ENCODE results near the gene GLCE.

Gene GLCE

GRCh38 chr15:69316291-69316690 lies 155.9 kb downstream of the GLCE start:
- no peak for FAIRE-seq

DNA sequence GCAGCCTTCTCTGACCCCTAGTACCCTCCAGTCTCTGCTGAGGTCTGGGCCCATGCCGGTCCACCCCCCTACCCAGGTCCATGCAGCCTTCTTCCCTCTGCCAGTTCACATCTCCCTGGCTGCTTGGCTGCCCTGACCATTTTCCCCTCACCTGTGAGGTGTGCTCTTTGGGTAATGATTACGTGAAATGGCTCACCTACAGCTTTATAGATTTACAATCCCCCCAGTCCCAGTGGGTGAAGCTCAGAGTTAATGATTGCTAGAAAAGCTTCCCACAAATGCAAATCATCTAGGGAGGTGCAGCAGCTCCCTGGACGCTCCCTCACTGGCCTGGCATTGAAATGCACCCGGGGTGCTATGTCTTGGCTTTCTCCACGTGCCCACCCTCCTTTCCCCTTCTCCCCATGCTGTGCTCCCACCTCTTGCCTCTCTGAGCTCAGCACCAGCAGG lies 157.0 kb downstream of the GLCE start:
- FAIRE-seq (no peak), DNase-seq (ENCODE audit: insufficient read length, low spot score) (no peak)
- no peak for TF ChIP-seq POLR2AphosphoS5 (IDR thresholded peaks at IDR 0.05; ENCODE audit: low read depth, low read length)
- no peak for TF ChIP-seq POU2F2 (IDR thresholded peaks at IDR 0.05; ENCODE audit: low read depth, low read length)
- no peak for TF ChIP-seq PAX5 (IDR thresholded peaks at IDR 0.05; ENCODE audit: insufficient read depth, low read length, severe bottlenecking)
- no peak for TF ChIP-seq POLR2A (IDR thresholded peaks at IDR 0.05; ENCODE audit: low read depth, low read length)

More at GRCh38 chr15:69316291-69316690, 155.9 kb downstream of the GLCE start:
- no peak for TF ChIP-seq PAX5 (IDR thresholded peaks at IDR 0.05; ENCODE audit: insufficient read depth, low read length, severe bottlenecking)
- TF ChIP-seq POLR2A (IDR thresholded peaks at IDR 0.05; ENCODE audit: low read depth, low read length): no peak
- no peak for TF ChIP-seq SPI1 (IDR thresholded peaks at IDR 0.05; ENCODE audit: low read depth, low read length)
- no peak for TF ChIP-seq POU2F2 (IDR thresholded peaks at IDR 0.05; ENCODE audit: low read depth, low read length)
- no peak for TF ChIP-seq POLR2AphosphoS5 (IDR thresholded peaks at IDR 0.05; ENCODE audit: low read depth, low read length)
- TF ChIP-seq TAF1 (IDR thresholded peaks at IDR 0.05; ENCODE audit: low read depth, low read length): no peak
- DNase-seq (ENCODE audit: insufficient read length, low spot score): no peak

DNA sequence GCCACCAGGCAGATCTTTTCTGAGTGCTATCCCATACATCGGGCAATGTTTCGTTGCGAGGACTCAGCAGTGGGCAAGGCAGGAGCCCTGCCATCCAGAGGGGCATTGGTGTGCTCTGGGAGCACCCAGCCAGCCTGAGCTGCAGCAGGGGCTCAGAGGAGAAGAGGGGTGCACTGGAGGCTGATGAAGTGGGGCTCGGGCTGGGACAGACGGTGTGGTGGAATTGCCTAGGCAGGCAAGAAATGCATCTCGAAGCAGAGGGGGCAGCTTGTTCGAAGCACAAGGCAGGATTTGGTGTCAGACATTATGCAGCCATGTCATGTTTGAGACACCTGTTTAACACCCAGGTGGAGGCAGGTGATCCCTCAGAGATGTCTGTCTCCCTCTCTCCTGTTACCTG lies 157.6 kb downstream of the GLCE start:
- TF ChIP-seq TAF1 (IDR thresholded peaks at IDR 0.05; ENCODE audit: low read depth, low read length): no peak
- TF ChIP-seq POU2F2 (IDR thresholded peaks at IDR 0.05; ENCODE audit: low read depth, low read length): no peak
- no peak for DNase-seq (ENCODE audit: insufficient read length, low spot score)
- no peak for FAIRE-seq

- no peak for FAIRE-seq
- no peak for TF ChIP-seq POLR2A (IDR thresholded peaks at IDR 0.05; ENCODE audit: low read depth, low read length)
- no peak for TF ChIP-seq SPI1 (IDR thresholded peaks at IDR 0.05; ENCODE audit: low read depth, low read length)
- no peak for TF ChIP-seq PAX5 (IDR thresholded peaks at IDR 0.05; ENCODE audit: insufficient read depth, low read length, severe bottlenecking)
- no peak for TF ChIP-seq POU2F2 (IDR thresholded peaks at IDR 0.05; ENCODE audit: low read depth, low read length)
- TF ChIP-seq POLR2AphosphoS5 (IDR thresholded peaks at IDR 0.05; ENCODE audit: low read depth, low read length): no peak
- TF ChIP-seq TAF1 (IDR thresholded peaks at IDR 0.05; ENCODE audit: low read depth, low read length): no peak
- DNase-seq (ENCODE audit: insufficient read length, low spot score): no peak
These were observed 159.2 kb downstream of the GLCE start for GRCh38 chr15:69319384-69320375.

- FAIRE-seq (no peak), DNase-seq (ENCODE audit: insufficient read length, low spot score) (no peak)
- TF ChIP-seq PAX5 (IDR thresholded peaks at IDR 0.05; ENCODE audit: insufficient read depth, low read length, severe bottlenecking) (no peak), POLR2AphosphoS5 (IDR thresholded peaks at IDR 0.05; ENCODE audit: low read depth, low read length) (no peak), POU2F2 (IDR thresholded peaks at IDR 0.05; ENCODE audit: low read depth, low read length) (no peak), POLR2A (IDR thresholded peaks at IDR 0.05; ENCODE audit: low read depth, low read length) (no peak), SPI1 (IDR thresholded peaks at IDR 0.05; ENCODE audit: low read depth, low read length) (no peak), TAF1 (IDR thresholded peaks at IDR 0.05; ENCODE audit: low read depth, low read length) (no peak)
These were observed 160.6 kb downstream of the GLCE start for GRCh38 chr15:69320977-69321554.
